ENCODE data around the gene CCDC148.
"Not testable (repeated sequence)": the region's sequence is repeated elsewhere in the genome, so short reads cannot be mapped to it uniquely, and the experiment has no call there.

Gene CCDC148

DNA sequence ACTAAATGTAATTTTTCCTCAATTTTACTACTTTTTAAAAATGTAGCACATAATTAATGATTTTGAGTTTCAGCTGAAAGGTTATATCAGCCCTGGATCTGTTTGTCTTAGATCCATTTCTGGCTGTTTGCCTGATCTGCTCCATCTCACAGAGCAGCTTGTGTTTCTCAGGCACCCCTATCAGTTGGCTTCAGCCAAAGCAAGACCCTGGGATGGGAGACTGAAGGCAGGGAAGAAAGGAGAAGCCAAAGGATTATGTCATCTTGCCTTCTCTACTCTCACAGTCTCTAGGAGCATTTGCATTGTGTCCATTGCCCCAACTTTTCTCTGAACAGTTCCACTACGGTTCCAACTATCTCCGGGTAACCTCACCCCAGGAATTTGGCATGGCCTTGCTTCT lies 110.5 kb downstream of the CCDC148 start:
- DNase-seq, result no peak

DNA sequence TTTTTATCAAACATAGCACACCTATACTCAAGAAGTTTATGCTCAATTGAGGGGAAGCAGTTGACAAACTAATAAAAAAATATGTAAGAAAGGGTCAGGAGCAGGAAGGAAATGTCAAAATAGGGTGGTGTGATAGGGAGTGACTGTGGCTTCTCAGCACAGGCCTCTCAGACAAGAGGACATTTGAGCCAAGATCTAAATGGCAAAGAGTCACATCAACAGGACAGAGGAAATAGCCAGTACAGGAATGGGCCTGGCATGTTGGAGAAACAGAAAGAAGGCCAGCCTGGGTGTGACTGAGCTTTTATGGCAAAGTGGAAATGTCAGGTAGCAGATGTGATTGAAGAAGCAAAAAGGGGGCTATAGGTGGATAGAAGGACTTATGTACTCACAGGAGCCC lies 117.0 kb downstream of the CCDC148 start:
- no peak for DNase-seq

DNA sequence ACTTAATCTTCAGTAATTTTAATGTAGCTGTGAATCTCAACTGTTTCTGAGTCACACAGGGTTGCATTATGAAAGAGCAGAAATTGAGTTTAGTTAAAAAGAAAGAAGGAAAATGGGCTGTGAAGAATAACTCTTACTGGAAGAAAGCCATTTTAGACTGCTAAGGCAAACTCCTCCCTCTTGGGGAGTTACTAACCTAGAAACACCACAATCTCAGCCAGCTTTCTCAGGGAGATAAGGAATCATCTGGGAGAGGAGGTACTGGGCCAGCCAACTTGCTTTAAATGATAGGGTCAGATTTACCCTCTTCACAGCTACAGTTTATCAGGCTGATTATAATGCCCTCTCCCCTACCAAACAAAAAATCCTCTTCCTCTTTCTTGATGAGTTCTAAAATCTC lies 119.5 kb downstream of the CCDC148 start:
- no peak for DNase-seq

DNA sequence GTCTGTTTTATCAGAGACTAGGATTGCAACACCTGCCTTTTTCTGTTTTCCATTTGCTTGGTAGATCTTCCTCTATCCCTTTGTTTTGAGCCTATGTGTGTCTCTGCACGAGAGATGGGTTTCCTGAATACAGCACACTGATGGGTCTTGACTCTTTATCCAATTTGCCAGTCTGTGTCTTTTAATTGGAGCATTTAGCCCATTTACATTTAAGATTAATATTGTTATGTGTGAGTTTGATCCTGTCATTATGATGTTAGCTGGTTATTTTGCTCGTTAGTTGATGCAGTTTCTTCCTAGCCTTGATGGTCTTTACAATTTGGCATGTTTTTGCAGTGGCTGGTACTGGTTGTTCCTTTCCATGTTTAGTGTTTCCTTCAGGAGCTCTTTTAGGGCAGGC lies 124.8 kb downstream of the CCDC148 start:
- DNase-seq, result not testable (repeated sequence)

DNA sequence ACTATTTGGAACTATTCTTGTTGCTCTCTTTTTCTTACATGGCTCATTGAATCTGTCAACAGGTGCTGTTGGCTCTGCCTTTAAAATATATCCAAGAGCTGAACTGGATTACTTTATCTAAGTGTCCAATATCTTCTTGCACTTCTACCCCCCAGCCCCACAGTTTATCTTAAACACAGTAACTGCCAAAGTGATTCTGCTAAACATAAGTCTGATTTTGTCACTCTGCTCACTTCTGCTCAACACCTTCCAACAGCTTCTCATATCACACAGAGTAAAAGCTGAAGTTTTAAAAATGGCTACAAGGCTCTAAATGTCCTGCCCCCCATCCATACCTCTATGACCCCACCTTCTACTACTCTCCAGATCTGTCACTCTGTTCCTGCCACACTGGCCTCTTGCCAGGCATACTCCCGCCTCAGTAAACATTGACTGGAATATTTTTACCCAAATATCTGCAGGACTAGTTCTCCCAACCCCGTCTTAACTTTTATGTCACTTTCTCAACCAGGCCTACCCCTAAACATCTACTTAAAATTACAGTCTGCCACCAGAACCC lies 130.7 kb downstream of the CCDC148 start:
- no peak for DNase-seq

DNA sequence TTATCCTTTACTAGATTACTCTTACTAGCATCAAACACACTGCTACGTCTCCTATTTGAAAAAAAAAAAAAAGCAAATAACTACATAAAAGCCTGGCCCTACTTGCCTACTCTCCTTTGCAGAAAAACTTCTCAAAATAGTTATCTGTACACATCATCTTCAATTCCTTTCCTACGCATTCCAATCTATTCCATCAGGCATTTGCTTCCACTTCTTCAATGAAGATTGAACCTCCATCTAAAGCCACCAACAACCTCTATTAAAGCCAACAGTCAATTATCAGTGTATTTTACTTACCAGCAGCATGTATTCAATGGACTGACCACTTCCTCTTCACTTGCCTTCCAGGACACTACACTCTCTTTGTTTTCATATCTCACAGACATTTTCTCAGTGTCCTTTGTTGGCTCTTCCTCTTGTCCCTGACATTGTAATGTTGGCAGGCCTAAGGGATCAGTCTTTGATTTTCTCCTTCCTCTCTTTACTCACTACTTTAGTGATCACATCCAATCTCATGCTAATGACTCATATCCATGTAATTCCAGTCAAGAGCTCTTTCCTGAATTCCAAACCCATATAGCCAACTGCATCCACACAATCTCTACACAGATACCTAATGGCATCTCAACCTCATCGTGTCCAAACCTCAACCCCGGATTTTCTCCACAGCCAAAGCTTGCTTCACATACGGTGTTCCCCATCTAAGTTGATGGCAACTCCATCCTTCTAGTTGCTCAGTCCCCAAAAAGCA lies 131.3 kb downstream of the CCDC148 start:
- DNase-seq, result no peak

DNA sequence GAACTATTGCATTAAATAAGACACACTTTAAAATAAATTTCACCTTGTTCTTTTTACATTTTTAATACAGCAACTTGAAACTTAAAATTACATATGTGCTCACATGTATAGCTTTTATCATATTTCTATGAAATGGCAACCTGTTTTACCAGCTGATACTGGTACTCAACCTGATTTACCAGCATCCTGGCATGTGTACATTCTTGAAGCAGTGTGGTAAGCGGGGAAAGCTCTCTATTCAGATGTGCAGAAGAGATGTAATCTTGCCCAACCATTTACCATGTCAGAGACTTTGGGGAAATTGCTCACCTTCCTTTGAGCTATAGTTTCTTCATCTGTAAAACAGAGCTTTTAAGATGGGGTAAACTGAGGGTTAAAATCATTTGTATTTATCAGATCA lies 133.2 kb downstream of the CCDC148 start:
- no peak for DNase-seq

DNA sequence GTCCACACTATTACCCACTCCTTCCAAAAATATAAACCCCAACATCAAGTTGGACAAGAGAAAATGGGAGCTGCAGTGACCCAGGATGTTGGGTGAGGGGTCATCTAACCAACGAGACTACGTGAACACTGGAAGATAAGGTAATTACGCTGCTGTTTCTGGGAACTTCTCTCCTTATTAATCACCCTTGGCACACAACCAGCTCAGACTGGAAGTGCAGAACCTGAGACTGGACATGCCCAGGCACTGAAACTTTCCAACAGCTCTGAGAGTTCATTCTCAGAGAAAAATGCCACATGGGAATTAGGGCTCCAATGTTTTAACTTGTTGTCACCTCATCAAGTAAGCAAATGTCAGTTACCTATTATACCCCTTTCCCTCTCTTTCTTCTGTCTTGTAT lies 135.3 kb downstream of the CCDC148 start:
- no peak for DNase-seq

DNA sequence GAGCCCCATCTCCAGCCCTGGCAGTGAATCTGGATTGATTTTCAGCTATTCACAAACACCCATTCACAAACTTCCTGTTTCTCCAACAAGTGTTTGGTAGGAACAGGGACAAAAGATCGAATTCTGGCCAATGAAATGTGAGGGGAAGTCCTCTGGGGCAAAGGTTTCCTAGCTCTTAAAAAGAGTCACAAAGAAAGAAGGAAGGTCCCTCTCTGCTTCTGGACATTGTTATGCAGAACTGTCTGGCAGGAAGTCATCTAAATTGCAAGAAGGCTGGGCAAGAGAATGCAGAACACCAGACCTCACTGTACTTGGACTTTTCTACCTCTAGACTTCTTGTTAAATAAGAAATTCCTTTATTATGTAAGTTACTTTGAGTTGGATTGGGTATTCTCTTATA lies 137.3 kb downstream of the CCDC148 start:
- no peak for DNase-seq

DNA sequence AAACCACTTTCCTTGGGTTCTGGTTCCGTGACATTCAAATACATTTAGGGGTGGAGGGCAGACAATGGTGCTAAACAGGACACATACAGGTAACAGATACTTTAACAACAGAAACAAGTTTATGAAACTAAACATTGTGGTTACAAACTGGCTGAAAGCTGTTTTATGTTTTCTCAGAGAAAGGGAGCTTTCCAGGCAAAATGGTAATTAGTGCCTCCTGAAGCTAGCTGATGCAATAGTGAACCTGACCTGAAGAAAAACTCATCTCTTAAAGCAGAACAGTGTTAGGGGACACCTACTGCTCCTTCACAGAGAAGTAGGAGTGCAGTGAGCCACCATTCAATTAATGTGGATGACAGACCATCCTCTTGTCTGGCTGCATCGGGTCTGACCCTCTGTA lies 138.9 kb downstream of the CCDC148 start:
- no peak for DNase-seq

DNA sequence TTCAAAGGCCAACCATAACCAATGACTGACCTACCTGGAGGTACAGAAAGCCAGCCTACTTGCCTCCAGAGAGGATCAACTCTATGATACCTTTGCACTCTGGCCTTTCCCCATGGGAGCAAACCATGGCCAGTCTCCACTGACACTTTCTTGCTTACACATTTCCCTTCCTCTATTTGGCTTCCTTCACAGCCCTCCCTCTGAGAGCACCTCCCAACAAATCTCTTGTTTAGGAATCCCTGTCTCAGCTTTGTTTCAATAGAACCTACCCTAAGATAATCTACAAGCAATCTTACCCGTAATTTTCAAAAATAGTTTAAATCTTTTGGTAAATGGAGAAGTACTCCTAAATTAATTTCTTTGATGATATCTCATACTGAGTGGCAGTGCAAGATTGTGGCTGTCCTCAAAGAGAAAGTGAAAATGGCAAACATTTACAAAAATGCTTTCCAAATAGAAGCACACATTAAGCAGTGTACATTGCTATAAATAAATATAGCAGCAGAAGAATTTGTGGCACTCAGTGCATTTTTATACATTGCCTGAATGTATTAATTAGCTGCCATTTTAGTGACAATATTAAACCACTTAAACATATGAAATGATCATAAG lies 140.6 kb downstream of the CCDC148 start:
- DNase-seq, result no peak

DNA sequence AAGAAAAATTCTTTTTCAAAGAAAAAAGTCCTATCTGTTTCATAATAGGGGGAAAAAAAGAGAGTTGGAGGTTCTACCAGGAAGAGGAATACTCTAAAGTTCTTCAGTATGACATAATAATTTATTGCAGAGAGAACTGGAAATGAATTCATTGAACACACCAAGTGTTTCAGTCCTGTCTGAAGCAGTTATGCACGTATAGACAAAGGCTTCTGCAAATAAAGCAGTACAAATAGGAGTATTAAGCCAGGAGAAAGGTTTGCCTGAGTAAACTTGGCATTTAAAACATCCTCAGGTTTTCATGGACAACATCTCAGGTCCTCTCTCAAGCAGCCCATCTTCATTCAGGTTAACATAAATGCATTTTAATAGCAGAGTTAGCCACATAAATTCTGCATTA lies 141.6 kb downstream of the CCDC148 start:
- DNase-seq, result peak in 2 of 3 experiments; percentile 2 to 5

DNA sequence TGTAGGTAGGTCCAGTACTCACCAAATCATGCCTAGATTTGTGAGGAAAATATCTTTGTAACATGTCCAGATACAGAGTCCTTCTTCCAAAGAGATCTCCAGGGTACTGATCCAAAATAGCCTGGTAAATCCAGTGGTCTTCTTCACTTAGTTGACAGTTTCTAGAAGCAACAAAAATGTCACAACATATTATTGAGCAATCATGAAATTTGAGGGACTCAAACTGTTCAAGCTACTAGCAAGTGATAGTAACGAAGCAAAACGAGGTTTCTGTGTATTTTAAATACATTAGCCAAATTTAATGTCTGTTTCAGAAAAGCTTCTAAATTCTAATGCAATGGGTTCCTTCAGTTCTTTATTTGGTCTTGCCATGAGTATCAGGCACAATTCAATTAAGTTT lies 142.8 kb downstream of the CCDC148 start:
- no peak for DNase-seq

DNA sequence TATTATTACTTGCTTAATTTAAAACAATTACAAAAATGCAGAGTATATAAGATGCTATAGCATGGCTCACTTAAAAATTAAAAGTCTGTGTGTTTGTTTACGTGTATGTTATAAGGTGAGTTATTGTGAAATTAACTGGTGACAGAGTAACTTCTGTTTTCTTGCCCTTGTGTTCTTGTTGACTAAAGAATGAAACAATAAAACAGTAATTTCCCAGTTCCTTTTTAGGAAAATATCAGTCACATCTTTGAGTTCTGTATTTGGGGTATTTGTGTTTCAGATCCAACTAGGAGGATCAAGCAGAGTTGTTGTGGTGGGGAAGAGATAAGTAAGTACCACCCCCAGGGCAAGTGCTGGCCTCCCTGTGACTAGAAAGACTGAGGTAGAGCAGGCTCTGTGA lies 143.6 kb downstream of the CCDC148 start:
- DNase-seq, result no peak

DNA sequence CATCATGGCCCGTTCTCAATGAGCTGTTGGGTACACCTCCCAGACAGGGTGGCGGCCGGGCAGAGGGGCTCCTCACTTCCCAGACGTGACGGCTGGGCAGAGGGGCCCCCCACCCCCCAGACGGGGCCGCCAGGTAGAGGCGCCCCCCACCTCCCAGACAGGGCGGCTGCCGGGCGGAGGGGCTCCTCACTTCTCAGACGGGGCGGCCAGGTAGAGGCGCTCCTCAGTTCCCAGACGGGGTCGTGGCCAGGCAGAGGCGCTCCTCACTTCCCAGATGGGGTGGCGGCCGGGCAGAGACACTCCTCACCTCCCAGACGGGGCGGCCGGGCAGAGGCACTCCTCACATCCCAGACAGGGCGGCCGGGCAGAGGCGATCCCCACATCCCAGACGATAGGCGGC lies 146.1 kb downstream of the CCDC148 start:
- DNase-seq, result not testable (repeated sequence)

DNA sequence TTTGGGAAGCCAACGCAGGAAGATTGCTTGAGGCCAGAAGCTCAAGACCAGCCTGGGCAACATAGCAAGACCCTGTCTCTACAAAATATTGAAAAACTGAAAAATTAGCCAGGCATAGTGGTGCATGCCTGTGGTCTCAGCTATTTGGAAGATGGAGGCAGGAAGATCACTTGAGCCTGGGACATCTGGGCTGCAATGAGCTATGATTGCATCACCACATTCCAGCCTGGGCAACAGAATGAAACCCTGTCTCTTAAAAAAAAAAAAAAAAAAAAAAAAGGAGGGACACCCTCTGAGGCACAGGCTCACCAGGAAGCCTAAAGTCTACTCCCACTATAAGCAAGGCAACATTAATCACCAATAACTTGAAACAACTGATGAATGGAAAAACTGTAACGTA lies 151.1 kb downstream of the CCDC148 start:
- DNase-seq, result no peak

DNA sequence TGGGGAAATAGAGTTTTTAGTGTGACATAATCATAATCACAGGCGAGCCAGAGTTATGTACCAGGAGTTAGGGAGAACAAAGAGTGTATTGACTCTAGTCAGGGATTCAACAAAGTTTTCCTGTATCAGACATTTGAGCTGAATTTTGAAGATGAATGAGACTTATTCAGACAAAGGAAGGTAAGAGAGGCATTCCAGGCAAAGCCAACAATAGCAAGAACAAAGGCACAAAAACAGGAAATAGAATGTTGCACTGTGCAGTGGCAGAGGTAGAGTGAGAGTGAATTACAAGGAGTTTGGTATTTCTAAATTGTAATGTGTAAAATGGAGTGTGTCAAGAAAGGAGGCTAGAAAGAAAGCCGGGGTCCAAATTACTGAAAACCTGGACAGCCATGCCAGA lies 156.2 kb downstream of the CCDC148 start:
- DNase-seq, result no peak

DNA sequence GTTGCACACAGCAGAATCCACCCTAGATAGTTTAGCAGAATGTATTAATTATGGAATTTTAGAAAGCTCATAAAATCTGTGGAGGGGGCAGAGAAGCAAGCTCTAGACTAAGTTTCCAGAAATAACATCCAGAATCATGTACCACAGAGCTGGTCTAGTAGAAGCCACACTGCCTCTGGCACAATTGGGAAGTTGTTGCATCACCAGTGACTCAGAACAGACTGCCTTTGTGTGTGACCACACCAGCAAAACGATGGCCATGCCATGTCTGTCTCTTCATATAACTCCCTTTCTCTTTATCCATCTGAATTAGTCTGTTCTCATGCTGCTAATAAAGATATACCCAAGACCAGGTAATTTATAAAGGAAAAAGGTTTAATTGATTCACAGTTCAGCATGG lies 158.9 kb downstream of the CCDC148 start:
- DNase-seq, result no peak

DNA sequence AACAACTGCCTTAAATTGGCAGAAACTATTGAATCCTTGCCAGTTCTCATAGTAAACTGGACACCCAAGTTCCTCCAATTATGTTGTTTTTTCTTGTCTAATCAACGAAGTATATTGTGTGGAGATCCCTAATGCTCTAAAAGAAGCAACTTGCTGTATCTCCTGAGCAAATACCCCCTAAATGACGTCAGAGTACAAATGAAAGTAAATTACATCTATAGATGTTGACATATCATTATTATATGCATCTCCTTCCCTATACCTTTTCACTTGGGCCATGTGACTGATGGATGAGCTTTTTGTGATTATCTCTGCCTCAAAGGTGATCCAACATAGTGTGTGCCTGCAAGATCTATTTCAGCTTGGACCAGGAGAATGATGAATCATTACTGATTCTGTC lies 159.4 kb downstream of the CCDC148 start:
- no peak for DNase-seq

DNA sequence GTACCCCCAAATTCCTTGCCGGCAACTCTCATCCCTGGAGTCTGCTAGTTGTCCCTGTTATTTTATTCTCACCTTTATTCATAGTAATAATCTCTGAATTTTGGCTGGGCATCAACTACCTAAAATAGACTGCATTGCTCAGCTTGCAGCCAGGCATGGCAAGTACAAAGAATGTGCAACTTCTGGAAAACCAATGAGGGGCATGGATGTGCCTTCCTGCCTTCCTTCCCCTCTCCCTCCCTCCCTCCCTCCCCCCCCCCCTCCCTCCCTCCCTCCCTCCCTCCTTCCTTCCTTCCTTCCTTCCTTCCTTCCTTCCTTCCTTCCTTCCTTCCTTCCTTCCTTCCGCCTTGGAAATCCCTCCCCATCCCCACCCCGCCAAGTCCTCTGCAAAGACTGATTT lies 162.8 kb downstream of the CCDC148 start:
- DNase-seq, result no peak

DNA sequence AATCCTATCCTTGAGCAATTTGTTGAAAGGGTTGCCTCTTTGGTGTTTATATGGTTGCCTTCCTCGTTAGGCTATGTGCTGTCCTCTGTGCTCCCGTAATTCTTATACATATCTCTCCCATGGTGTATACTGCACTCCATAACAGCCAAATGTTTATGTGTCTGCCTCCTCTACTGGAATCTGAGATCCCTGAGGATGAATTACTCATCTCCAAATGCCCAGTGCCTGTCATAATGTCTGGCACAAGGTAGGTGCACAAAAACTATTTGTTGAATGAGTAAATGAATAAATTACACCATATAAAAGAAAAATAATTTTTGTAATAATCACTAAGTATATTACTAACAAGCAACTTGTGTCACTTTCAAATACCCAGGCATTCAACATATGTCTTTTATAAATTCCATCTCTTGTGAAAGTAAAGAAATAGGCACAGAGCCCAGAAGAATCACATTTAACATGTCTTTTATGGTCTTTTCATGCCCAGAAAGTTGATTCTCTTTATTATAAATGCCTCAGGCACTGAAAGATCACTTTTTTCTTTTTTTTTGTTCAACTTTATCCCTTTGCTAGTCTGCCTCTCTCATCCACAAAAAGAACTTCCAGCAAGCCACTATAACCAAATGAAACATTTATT lies 164.9 kb downstream of the CCDC148 start:
- DNase-seq, result no peak

DNA sequence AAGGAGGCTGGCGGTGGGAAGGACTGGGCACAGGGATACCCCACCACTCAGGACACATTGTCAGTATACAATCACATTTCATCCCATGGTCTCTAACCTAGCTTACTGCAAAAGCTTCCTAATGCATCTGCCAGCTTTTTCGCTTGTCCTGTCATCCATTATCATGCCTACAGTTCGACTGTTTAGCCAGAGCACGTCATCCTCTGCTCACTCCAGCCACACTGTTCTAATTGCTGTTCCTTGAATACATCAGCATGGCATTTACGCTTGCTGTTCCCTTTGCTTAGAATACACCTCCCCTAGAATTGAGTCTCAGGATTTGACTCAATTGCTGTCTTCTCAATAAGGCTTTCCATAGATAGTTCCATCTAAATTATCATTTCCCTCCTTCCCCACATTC lies 166.3 kb downstream of the CCDC148 start:
- DNase-seq, result no peak

DNA sequence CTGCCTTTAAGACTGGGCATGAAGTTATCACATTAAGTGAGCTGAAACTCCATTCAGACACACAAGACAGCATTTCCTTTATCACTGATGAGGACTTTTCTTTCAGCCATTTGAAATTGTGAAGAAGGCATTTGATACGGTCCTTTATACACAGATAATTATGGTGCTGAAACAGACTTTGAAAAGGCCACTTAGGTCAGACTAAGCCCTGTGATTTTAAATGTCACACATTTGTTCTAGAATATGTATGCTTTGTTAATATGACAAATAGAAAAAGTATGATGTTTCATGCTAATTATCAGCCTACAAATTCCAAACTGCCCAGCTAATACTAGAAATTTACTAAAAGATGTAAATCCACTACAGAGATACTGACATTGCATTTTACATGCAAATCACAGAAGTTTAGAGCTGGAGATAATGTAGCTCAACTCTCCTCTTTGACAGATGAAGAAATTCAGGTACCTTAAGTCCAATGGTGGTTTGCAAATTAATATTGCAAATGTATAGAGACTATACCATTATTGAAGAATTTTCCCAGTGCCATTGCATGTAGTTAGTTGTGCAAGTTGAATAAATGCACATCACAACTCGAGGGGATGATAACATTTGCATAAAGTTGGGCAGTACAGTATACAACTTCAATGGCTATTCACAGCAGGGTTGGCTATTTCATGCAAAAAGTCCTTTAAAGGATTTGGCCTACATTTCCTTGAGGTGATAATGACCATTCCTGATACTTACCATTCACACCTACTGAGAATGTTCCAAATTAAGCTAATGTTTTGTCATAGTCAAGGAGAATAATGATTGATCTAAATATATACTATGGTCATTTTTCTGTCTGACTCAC lies 179.7 kb downstream of the CCDC148 start:
- DNase-seq, result peak in 1 of 3 experiments; percentile 3
